ENCODE measurements around the gene PRDM12.

GRCh38 chr9:130669965-130670364 lies 5.6 kb downstream of the PRDM12 start:
- no peak for TF ChIP-seq CTCF (IDR thresholded peaks at IDR 0.05)
- no peak for TF ChIP-seq POLR2AphosphoS5 (IDR thresholded peaks at IDR 0.05; ENCODE audit: low read depth, low read length)
- TF ChIP-seq CHD2 (IDR thresholded peaks at IDR 0.05; ENCODE audit: low read length, partially characterized antibody): no peak
- no peak for TF ChIP-seq RAD21 (IDR thresholded peaks at IDR 0.05; ENCODE audit: low read length)
- no peak for TF ChIP-seq REST (IDR thresholded peaks at IDR 0.05; ENCODE audit: low read depth, low read length)
- TF ChIP-seq TAF1 (IDR thresholded peaks at IDR 0.05; ENCODE audit: borderline replicate concordance, low read depth, low read length): no peak
- TF ChIP-seq EZH2phosphoT487 (IDR thresholded peaks at IDR 0.05; ENCODE audit: borderline replicate concordance, low read depth): no peak
- TF ChIP-seq SIN3A (IDR thresholded peaks at IDR 0.05; ENCODE audit: borderline replicate concordance, low read depth, low read length): no peak
- no peak for TF ChIP-seq YY1 (IDR thresholded peaks at IDR 0.05; ENCODE audit: low read depth)
- TF ChIP-seq MEF2A (IDR thresholded peaks at IDR 0.05; ENCODE audit: borderline replicate concordance, low read depth): no peak
- no peak for TF ChIP-seq SMC3 (IDR thresholded peaks at IDR 0.05; ENCODE audit: low read depth, low read length)
- TF ChIP-seq USF2 (IDR thresholded peaks at IDR 0.05; ENCODE audit: borderline replicate concordance, low read depth, low read length): no peak

Measured in SK-N-SH (cell line).